NCI-H510A treated with DMSO at 0.1 percent for 48 hours (cell line): ENCODE measurements around the gene AEN.
"Not testable (repeated sequence)": the region's sequence is repeated elsewhere in the genome, so short reads cannot be mapped to it uniquely, and the experiment has no call there.

Source experiments
- DNase-seq: peaks from one replicate; lab custom pipeline; 2025; lab: John Stamatoyannopoulos, UW

AEN gene

DNA sequence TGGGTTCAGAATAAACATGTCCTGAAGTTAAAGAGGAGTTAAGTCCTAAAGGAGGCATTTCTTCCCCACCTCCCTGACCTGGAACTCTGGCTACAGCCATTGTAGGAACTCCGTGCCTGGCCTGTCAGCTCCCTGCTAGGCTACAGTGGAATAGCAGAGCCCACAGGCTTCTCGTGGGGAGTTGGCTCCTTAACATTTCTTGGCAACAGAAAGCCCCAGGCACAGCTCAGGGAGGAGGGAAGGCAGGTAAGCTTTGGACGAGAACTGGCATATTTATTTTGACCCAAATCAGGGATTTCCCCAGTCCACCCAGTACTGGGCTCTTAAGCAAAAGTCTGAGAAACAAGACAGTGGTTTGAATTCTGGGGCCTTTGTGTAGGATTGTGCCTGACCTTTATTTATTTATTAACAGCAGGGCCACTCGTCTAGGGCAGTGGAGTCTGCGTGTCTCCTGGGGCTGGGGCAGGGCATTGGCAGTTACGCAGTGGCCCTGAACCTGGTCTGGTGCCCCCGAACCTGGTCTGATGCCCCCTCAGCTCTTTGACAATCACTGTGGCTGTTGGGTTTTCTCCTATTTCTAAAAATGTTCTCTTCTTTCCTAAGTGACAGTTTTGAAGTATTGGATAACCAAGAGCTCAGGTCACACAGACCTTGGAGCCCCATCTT lies 9.8 kb downstream of the AEN start:
- no peak for DNase-seq

GRCh38 chr15:88631464-88632028 lies 10.4 kb downstream of the AEN start:
- no peak for DNase-seq

- DNase-seq = not testable (repeated sequence)
Measured at GRCh38 chr15:88632797-88633196, 11.7 kb downstream of the AEN start.

DNA sequence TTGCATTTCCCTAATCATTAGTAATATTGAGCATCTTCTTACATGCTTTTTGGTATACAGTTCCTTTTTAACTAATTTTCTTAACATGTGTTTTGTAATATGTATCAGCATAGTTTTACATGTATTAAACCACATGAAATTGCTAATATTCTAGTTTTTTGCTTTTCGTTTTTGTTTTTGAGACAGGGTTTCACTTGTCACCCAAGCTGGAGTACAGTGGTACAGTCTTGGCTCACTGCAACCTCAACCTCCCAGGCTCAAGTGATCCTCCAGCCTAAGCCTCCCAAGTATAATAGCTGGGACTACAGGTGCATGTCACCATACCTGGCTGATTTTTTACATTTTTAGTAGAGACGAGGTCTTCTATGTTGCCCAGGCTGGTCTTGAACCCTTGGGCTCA lies 13.3 kb downstream of the AEN start:
- no peak for DNase-seq

DNA sequence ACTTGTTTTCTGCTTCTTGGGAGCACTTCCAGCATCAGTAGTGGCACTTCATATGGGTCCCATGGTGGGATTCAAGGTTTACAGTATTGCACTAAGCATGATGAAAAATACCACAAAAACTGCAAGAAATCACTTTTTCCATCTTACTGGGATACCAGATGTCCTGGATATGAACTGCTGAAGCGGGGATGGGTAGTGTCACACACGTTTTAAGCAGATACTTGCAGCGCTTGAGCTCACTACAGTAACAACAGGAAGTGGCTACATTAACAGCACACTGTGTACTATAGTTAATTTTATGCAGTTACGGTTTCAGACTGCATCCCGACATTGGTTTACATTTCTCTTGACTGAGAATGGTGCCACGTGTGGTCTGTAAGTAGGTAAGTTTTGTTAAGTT lies 14.2 kb downstream of the AEN start:
- no peak for DNase-seq

GRCh38 chr15:88636050-88636449 lies 14.9 kb downstream of the AEN start:
- peak; percentile 26 for DNase-seq

GRCh38 chr15:88636654-88637053 lies 15.5 kb downstream of the AEN start:
- no peak for DNase-seq

GRCh38 chr15:88637436-88637835 lies 16.3 kb downstream of the AEN start:
- no peak for DNase-seq

DNA sequence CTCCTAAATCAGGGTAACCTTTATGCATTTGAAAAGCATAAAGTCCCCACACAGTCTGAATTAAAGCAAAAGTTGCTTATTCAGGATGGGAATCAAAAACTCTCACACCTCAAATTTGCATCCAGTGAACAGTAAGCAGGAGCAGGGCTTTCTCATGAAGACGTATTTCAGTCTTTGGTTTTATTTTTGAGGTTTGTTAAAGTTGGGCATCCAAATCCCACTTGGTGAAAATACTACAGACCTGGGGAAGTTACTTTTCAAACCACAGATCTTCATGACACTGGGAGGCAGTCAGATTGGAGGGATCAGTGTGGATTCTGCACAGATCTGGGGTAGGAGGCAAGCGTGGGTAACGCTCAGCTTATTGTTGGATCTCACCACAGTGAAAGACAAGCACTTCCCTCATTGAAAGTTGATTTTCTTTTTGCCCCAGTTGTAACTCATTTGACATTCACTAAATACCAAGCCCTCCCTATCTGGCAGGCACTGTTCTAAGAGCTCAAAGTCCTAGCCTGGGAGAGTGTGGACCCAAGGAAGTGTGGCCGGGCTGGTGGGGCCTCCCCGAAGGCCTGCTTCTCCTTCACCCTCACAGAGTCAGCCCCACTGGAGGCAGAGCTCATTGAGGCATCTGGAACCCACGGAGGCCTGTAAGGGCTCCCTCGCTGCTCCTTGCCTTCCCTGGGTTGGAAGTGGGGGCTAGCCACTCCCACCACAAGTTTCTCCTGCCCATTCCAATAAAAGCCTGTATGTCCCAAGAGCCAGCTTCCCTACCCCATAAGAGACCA lies 16.9 kb downstream of the AEN start:
- DNase-seq = no peak

DNA sequence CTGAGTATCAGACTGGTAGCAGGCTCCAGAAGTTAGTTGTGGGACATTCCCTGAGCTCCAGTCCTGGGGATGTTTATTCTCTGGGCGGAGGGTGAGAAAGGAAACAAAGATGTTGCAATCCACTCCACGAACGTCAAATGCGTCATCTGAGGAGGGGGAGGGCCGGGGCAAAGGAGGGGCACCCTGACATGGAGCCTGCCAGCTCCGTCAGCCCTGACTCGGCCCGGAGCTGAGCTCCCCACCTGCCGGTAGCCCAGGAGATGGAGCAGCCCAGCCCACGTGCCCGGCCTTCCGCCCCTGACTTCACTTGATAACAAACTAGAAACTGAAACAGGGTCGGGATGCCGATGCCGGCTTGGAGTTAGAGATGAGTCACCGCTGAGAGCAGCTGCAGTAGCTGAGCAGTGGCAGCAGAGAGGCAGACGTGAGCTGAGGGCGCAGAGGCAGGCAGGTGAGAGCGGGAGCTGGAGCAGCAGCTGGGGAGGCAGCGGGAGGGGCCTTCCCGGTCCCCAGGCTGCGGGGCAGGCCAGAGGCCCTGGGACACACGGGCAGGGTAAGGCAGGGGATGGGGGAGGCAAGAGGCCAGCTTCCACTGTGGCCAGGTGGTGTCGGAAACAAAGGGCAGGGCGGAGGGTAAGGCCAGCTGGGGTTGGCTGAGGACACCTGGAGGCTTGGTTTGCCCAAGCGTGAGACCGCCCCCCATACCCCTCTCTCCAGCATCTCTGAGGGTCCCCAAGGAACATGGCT lies 17.7 kb downstream of the AEN start, which contains the start of gene ISG20:
Gene ISG20, plus strand, starts transcription at position 391 of the 747 bp plus-strand sequence. Its CDS starts 351 bp downstream, at position 742.
- peak; percentile 83 for DNase-seq

DNA sequence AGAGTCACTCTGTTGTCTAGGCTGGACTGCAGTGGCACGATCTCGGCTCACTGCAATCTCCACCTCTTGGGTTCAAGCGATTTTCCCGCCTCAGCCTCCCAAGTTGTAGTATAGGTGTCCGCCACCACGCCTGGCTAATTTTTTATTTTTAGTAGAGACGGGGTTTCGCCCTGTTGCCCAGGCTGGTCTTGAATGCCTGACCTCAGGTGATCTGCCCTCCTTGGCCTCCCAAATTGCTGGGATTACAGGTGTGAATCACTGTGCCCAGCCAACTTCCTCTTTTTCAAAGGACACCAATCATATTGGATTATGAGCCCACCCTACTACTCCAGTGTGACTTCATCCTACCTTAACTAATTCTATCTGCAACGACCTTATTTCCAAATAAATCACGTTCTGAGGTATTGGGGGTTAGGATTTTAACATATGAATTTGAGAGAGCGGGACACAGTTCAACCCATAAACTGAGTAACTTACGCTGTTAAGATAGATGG lies 20.9 kb downstream of the AEN start:
- DNase-seq = no peak

DNA sequence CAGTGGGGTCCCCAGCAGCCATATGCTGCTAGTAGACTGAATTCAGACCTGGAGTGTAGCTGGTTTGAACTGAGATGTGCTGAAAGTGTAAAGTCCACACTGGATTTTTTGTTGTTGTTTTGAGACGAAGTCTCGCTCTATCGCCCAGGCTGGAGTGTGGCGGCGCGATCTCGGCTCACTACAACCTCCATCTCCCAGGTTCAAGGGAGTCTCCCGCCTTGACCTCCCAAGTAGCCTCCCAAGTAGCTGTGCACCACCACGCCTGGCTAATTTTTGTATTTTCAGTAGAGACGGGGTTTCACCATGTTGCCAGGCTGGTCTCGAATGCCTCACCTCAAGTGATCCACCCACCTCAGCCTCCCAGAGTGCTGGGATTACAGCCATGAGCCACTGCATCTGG lies 21.4 kb downstream of the AEN start:
- not testable (repeated sequence) for DNase-seq

DNA sequence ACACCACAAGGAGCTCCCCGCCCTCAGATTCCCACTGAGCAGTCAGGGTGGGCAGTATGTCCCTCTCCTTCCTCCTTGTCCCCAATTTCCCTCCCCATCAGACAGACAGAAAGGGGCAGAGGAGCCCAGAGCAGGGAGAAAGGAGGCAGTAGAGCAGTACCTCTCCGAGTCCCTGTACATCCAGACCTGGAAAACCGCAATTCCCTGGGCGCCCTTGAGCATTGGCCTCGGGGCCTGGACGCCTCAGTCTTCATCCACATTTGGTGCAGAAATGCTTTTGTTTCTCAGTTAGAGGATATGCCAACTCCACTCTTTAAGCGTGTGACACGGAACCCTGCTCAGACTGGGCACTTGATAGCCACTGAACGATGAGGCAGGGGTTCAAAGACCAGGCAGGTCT lies 23.6 kb downstream of the AEN start:
- no peak for DNase-seq

- no peak for DNase-seq
Measured at GRCh38 chr15:88645171-88646087, 24.3 kb downstream of the AEN start.

DNA sequence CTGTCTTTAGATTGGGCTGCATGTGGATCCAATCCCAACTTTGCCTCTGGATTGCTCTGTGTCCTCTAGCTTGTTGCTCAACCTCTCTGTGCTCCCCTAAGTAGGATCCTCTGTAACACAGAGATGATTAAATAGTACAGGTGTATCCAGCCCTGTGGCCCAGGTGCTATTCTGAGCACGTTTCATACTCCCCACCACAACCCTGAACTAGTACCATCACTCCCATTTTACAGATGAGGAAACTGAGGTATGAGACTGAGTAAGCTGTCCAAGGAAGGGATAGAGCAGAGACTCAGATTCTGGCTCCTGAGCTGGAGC lies 24.9 kb downstream of the AEN start:
- no peak for DNase-seq

GRCh38 chr15:88646951-88647350 lies 25.8 kb downstream of the AEN start:
- DNase-seq = no peak

DNA sequence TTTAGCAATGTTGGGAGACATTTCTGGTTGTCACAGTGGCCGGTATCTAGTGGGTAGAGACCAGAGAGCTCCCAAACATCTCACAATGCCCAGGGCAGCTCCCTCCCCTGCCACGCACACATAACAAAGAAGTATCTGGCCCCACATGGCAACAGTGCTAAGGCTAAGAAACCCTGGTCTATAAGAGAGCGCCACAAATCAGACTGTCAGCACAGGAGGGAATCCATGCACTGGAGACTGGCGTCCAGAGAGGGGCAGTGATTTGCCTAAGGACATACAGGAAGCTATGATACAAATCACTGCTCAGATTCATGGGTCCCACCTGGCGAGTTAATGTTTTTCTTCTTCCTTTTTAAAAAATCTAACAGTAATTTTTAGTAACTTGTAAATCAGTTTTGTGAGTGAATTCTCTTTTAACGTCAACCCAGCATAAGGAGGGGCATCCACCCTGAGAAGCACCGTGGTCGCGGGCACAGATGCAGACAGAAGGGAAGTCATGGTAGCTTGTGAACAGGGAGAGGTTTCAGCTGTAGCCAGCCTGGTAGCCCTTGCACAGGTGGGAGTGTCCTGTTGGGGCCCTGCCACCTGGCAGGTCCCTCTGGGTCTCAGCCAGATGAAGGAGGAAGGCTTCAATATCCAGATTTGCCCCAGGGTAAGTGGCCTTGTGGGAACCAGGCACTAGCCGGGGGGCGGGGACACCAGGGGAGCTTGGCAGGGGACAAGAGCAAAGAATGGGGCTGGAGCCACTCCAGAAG lies 26.4 kb downstream of the AEN start:
- no peak for DNase-seq

GRCh38 chr15:88648357-88649214 lies 27.4 kb downstream of the AEN start:
- no peak for DNase-seq

DNA sequence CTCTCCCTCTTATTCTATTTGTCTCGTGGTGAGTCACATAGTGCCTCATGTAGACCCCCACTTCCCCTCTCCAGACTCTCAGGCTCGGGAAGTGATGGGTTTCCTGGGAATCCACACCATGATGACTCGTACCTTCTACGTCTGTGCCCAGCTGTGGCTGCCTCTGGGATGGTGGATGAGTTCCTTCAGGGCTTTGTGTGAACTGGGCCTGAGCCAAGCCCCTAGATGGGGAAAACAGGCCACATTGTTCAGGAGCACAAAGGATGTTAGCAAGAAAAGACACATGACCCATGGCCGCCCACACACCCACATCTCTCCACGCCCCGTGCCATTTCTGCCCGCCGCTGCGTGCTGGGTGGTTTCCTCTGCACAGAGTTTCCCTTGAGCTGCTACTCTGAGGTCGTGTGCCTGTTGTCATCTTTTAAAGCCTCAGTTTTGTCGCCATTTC lies 28.2 kb downstream of the AEN start:
- DNase-seq = no peak
